Epithelial cell of esophagus (primary cell): ENCODE measurements around the gene C1R.
A peak's percentile ranks its signal among the peaks of the same experiment; 100 is the strongest.

Source experiments
- DNase-seq: peaks from one replicate; pipeline ENCODE4 v3.0.0; 2010; ENCODE audit warnings: low read depth
- H3K4me3 ChIP-seq: 2 replicates; pipeline ENCODE4 v1.5.1; 2011; ENCODE audit warnings: mild to moderate bottlenecking, low read length, control low read depth
- TF ChIP-seq, protein P1 (sequence below): IDR thresholded peaks from 2 replicates; pipeline ENCODE4 v1.5.1; 2011; ENCODE audit warnings: low read depth, mild to moderate bottlenecking, low read length, control low read depth, inconsistent platforms; ENCODE audit not compliant: insufficient read depth; ENCODE audit errors: missing control alignments

Gene C1R

GRCh38 chr12:7118881-7119280 is 26.6 kb upstream of the C1R start:
- TF ChIP-seq, protein P1, sequence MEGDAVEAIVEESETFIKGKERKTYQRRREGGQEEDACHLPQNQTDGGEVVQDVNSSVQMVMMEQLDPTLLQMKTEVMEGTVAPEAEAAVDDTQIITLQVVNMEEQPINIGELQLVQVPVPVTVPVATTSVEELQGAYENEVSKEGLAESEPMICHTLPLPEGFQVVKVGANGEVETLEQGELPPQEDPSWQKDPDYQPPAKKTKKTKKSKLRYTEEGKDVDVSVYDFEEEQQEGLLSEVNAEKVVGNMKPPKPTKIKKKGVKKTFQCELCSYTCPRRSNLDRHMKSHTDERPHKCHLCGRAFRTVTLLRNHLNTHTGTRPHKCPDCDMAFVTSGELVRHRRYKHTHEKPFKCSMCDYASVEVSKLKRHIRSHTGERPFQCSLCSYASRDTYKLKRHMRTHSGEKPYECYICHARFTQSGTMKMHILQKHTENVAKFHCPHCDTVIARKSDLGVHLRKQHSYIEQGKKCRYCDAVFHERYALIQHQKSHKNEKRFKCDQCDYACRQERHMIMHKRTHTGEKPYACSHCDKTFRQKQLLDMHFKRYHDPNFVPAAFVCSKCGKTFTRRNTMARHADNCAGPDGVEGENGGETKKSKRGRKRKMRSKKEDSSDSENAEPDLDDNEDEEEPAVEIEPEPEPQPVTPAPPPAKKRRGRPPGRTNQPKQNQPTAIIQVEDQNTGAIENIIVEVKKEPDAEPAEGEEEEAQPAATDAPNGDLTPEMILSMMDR: no peak
- no peak for DNase-seq
- no peak overlapping the region for H3K4me3 ChIP-seq

GRCh38 chr12:7117670-7118069 is 25.4 kb upstream of the C1R start:
- TF ChIP-seq, protein P1: no peak
- DNase-seq: no peak
- H3K4me3 ChIP-seq: no peak overlapping the region

- H3K4me3 ChIP-seq: no peak overlapping the region
- no peak for DNase-seq
- TF ChIP-seq, protein P1: no peak
Measured at GRCh38 chr12:7116916-7117315, 24.7 kb upstream of the C1R start.

GRCh38 chr12:7116196-7116595 is 24.0 kb upstream of the C1R start:
- TF ChIP-seq, protein P1: no peak
- no peak for DNase-seq
- H3K4me3 ChIP-seq: no peak overlapping the region

GRCh38 chr12:7114851-7115250 is 22.6 kb upstream of the C1R start:
- DNase-seq: no peak
- TF ChIP-seq, protein P1: no peak
- no peak overlapping the region for H3K4me3 ChIP-seq

- no peak overlapping the region for H3K4me3 ChIP-seq
- TF ChIP-seq, protein P1: no peak
- DNase-seq: no peak
Measured at GRCh38 chr12:7114008-7114407, 21.8 kb upstream of the C1R start.

DNA sequence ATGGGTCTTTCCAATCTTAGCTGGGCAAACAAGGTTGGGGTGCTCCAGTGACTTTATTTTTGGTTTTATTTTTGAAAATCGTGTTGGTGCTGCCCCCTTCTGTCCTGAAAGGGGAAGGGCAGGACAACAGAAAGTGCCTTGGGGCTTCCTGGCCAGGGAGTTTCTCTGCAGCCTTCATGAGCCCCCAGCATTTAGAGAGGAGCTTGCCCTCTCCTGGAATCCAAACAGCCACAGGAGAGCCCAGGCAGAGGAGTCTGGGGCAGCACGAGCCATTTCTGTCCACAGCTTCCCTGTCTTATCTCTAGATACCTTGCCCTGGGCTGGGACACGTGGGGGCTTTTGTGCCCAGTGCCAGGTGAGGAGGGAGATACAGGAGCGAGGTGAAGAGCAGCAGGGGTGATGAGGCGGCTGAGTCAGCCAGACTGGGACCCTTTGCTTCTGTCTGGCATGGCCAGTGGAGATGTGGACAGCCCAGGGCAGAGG is 21.2 kb upstream of the C1R start:
- TF ChIP-seq, protein P1: peak; percentile 87
- no peak overlapping the region for H3K4me3 ChIP-seq
- peak; percentile 45 for DNase-seq
